Suprapubic skin (tissue), 4 donors: ENCODE results near the gene SPRY4. TPM values are rescaled to one million over a fixed set of nuclear protein-coding genes. Genes with fewer than 3 reads are reported as not detected.

ENCODE experiments used
- DNase-seq, 2 donors: peaks; one replicate each; pipeline ENCODE4 v3.0.0-alpha.2; 2019; ENCODE audit warnings: low spot score in 2 of 2
- H3K27ac ChIP-seq: fragments of 200-600 bp; sonication (generic); one replicate; pipeline ENCODE4 v1.5.1; 2019
- H3K27me3 ChIP-seq: fragments of 200-600 bp; sonication (generic); one replicate; pipeline ENCODE4 v1.5.1; 2019
- H3K36me3 ChIP-seq: fragments of 200-600 bp; sonication (generic); one replicate; pipeline ENCODE4 v1.5.1; 2019
- H3K4me1 ChIP-seq: fragments of 200-600 bp; sonication (generic); one replicate; pipeline ENCODE4 v1.5.1; 2019
- H3K4me3 ChIP-seq: fragments of 200-600 bp; sonication (generic); one replicate; pipeline ENCODE4 v1.5.1; 2019; ENCODE audit warnings: mild to moderate bottlenecking
- H3K9me3 ChIP-seq: fragments of 200-600 bp; sonication (generic); one replicate; pipeline ENCODE4 v1.5.1; 2019
- EP300 ChIP-seq: sonication (generic); formaldehyde crosslinking; IDR thresholded peaks from one replicate; pipeline ENCODE4 v1.6.1; 2017; ENCODE audit warnings: antibody characterized with exemption
- POLR2A ChIP-seq, 2 donors: fragments of 450-650 bp; IDR thresholded peaks; one replicate each; pipeline ENCODE4 v1.6.1; 2017; ENCODE audit warnings: antibody characterized with exemption in 2 of 2, mild to moderate bottlenecking in 2 of 2, moderate library complexity in 2 of 2
- POLR2AphosphoS5 ChIP-seq, 3 donors: sonication (generic); formaldehyde crosslinking; IDR thresholded peaks; one replicate each; pipeline ENCODE4 v1.6.1; 2017; ENCODE audit warnings: antibody characterized with exemption in 3 of 3
- WGBS: methylation state at CpG from one replicate; pipeline ENCODE4 v1.1.5; 2018; 5-methylcytosine and 5-hydroxymethylcytosine counted together
- total RNA-seq, 4 donors: library from RNA; depleted of rRNA; stranded (reverse); fragments of >200 nt; gene quantifications; one replicate each; pipeline ENCODE4 v1.1.0, GENCODE V29; 2016
- TF ChIP-seq, protein P1 (sequence below), 2 donors: fragments of 200-600 bp in 1 of 2; fragments of 450-650 bp in 1 of 2; sonication (generic) in 1 of 2; IDR thresholded peaks; one replicate each; pipeline ENCODE4 v1.5.1; 2016 to 2019; ENCODE audit warnings: antibody characterized with exemption in 2 of 2, mild to moderate bottlenecking in 1 of 2, moderate library complexity in 1 of 2

SPRY4 gene
- total RNA-seq, 4 donors from 2014 or later: 4.2 to 7.9 (median 4.9) TPM

GRCh38 chr5:142330444-142330843, 5.6 kb upstream of the SPRY4 start:
- no peaks in the 10 kb centered on the region for H3K9me3 ChIP-seq
- no peak for DNase-seq
- no peak overlapping the region for H3K27ac ChIP-seq
- H3K4me3 ChIP-seq: no peak overlapping the region
- peaks cover 2% of the 10 kb centered on the region for H3K27me3 ChIP-seq
- TF ChIP-seq POLR2AphosphoS5 (IDR thresholded peaks at IDR 0.05) (no peak), POLR2A (IDR thresholded peaks at IDR 0.05) (no peak)
- TF ChIP-seq, protein P1, sequence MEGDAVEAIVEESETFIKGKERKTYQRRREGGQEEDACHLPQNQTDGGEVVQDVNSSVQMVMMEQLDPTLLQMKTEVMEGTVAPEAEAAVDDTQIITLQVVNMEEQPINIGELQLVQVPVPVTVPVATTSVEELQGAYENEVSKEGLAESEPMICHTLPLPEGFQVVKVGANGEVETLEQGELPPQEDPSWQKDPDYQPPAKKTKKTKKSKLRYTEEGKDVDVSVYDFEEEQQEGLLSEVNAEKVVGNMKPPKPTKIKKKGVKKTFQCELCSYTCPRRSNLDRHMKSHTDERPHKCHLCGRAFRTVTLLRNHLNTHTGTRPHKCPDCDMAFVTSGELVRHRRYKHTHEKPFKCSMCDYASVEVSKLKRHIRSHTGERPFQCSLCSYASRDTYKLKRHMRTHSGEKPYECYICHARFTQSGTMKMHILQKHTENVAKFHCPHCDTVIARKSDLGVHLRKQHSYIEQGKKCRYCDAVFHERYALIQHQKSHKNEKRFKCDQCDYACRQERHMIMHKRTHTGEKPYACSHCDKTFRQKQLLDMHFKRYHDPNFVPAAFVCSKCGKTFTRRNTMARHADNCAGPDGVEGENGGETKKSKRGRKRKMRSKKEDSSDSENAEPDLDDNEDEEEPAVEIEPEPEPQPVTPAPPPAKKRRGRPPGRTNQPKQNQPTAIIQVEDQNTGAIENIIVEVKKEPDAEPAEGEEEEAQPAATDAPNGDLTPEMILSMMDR (IDR thresholded peaks at IDR 0.05): no peak
- WGBS: 95% methylated on average over 1 of the region's 2 CpGs
- H3K36me3 ChIP-seq: no peaks in the 10 kb centered on the region
- peaks cover 13% of the 10 kb centered on the region for H3K4me1 ChIP-seq

- WGBS: 98% methylated on average over 6 of the region's 6 CpGs
- DNase-seq: no peak
- TF ChIP-seq, protein P1 (IDR thresholded peaks at IDR 0.05): no peak
- TF ChIP-seq EP300 (no peak), POLR2A (IDR thresholded peaks at IDR 0.05) (no peak), POLR2AphosphoS5 (IDR thresholded peaks at IDR 0.05) (no peak)
Measured at GRCh38 chr5:142330026-142330425, 5.2 kb upstream of the SPRY4 start.

DNA sequence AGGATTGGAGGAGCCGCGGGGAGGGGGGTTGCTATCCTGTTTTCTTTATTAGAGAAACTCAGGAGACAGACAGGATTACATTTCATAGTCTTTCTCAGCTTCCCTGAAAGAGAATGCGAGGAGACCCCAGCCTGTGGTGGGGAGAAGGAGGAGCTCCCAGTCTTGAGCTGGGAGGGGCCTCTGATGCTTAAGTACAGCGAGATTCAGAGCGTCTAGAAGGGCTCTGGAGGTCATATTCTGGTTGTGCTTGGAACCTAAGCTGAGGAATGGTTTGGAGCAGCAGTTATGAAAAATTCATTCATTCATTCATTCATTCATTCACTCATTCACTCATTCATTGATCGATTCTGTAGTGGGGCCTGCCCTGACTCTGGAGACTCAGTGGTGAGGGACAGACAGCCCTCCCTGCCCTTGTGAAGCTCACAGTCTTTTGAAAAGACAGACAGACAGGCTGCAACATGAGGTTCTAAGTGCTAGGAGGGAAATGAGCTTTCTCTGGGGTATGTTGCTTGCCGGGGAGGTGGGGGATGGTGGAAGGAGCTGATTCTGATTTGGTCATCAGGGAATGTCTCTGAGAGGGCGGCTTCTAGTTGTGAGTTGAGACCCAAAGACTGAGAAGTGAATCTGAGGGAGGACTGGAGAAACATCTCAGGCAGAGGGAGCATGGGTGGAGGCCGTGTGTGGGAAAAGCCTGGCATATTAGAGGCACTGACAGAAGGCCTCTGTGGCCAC, 2.5 kb upstream of the SPRY4 start:
- DNase-seq: peak in 1 of 2 donors; percentile 53
- TF ChIP-seq POLR2AphosphoS5 (IDR thresholded peaks at IDR 0.05) (no peak), EP300 (no peak), POLR2A (IDR thresholded peaks at IDR 0.05) (no peak)
- TF ChIP-seq, protein P1 (IDR thresholded peaks at IDR 0.05): no peak
- Histone ChIP-seq H3K27ac (no peak overlapping the region), H3K9me3 (no peaks in the 10 kb centered on the region), H3K36me3 (no peaks in the 10 kb centered on the region), H3K4me1 (peaks cover 37% of the 10 kb centered on the region), H3K27me3 (peaks cover 15% of the 10 kb centered on the region), H3K4me3 (no peak overlapping the region)
- 61% methylated on average over 9 of the region's 9 CpGs for WGBS

More at GRCh38 chr5:142330026-142330425, 5.2 kb upstream of the SPRY4 start:
- Histone ChIP-seq H3K36me3 (no peaks in the 10 kb centered on the region), H3K4me1 (peaks cover 18% of the 10 kb centered on the region), H3K9me3 (no peaks in the 10 kb centered on the region), H3K4me3 (no peak overlapping the region), H3K27ac (no peak overlapping the region), H3K27me3 (peaks cover 2% of the 10 kb centered on the region)

- H3K4me3 ChIP-seq: peak overlapping the region; percentile 65
- peak overlapping the region; percentile 46 for H3K27ac ChIP-seq
- TF ChIP-seq POLR2A (IDR thresholded peaks at IDR 0.05) (no peak), POLR2AphosphoS5 (IDR thresholded peaks at IDR 0.05) (no peak), EP300 (no peak)
- TF ChIP-seq, protein P1 (IDR thresholded peaks at IDR 0.05): no peak
- H3K9me3 ChIP-seq: no peaks in the 10 kb centered on the region
- 58% methylated on average over 8 of the region's 8 CpGs for WGBS
- no peaks in the 10 kb centered on the region for H3K36me3 ChIP-seq
- peaks cover 37% of the 10 kb centered on the region for H3K4me1 ChIP-seq
- peaks cover 15% of the 10 kb centered on the region for H3K27me3 ChIP-seq
- peak in 1 of 2 donors; percentile 40 for DNase-seq
Measured at GRCh38 chr5:142326480-142326938, 1.7 kb upstream of the SPRY4 start.

DNA sequence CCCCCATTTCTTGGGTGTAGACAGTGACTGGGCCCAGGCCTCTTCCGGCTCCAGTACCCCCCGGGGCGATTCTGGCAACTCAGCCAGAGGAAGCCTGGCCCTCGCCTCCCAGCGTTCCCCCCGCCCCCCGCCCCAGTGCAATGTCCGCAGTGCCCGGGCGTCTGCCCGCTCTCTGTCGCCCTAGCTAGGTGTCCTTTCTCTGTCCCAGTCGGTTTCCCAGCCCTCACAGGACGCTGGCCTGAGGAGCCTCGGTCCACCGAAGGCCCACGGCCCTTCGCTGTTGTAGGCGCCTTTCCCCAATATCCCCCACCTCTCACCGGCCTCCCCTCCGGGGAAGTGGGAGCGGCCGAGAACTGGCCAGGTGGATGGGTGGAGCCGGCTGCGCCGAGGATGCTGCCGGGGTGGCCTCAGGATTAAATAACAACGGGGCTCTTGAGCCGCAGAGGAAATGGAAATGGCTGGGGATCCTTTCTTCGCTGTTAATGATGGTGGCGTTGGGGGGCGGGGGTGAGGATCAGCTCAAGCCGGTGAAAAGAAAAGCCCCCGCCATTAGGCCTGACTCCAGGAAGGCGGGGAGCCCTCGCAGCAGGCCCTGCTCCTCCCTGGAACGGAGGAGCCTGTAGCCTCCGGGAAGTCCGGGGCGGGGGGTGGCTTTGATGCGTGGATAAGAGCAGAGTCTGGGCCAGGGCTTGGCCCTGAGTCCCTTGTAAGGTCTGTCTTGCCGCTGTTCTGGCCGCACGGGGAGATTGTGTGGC, 1.1 kb upstream of the SPRY4 start:
- Histone ChIP-seq H3K27me3 (peaks cover 15% of the 10 kb centered on the region), H3K27ac (peak overlapping the region; percentile 46), H3K4me3 (peak overlapping the region; percentile 65), H3K4me1 (peaks cover 40% of the 10 kb centered on the region), H3K36me3 (no peaks in the 10 kb centered on the region), H3K9me3 (no peaks in the 10 kb centered on the region)
- 23% methylated on average over 27 of the region's 44 CpGs for WGBS
- DNase-seq: peak in 1 of 2 donors; percentile 73
- TF ChIP-seq POLR2A (IDR thresholded peaks at IDR 0.05): no peak
- no peak for TF ChIP-seq POLR2AphosphoS5 (IDR thresholded peaks at IDR 0.05)
- TF ChIP-seq EP300: no peak
- TF ChIP-seq, protein P1 (IDR thresholded peaks at IDR 0.05): no peak
